GM13977 (cell line): ENCODE data around the gene FIBP.
A peak's percentile ranks its signal among the peaks of the same experiment; 100 is the strongest.

Experiments used
- DNase-seq: peaks from one replicate; pipeline ENCODE4 v3.0.0; 2012; ENCODE audit warnings: low spot score
- in situ Hi-C: fragments of 300-500 bp; cut with MboI; formaldehyde crosslinking; loops from one replicate; pipeline ENCODE4 v1.12.0; 2022; ENCODE audit warnings: low sequenced_read_pairs, low pct_unique_long_range_greater_than_20kb, mixed read lengths, inconsistent platforms; ENCODE audit not compliant: unreplicated experiment
- TF ChIP-seq, protein P1 (sequence below): IDR thresholded peaks from 2 replicates; pipeline ENCODE4 v1.5.1; 2012; ENCODE audit warnings: mild to moderate bottlenecking, control low read depth; ENCODE audit not compliant: insufficient read depth; ENCODE audit errors: extremely low read depth, missing control alignments

FIBP gene

DNA sequence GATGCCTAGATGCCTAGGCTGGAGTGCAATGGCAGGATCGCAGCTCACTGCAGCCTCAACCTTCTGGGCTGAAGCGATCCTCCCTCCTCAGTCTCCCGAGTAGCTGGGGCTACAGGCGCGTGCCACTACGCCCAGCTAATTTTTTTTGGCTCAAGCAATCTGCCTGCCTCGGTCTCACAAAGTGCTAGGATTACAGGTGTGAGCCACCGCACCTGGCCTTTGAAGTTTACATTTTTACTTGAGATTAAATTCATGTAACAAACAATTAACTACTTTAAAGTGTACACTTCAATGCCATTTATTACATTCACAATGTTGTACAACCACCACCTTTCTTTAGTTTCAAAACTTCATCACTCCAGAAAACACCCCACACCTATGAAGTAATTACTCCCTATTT, 15.4 kb upstream of the FIBP start:
- DNase-seq = no peak
- in situ Hi-C loops = no loop called here
- TF ChIP-seq, protein P1, sequence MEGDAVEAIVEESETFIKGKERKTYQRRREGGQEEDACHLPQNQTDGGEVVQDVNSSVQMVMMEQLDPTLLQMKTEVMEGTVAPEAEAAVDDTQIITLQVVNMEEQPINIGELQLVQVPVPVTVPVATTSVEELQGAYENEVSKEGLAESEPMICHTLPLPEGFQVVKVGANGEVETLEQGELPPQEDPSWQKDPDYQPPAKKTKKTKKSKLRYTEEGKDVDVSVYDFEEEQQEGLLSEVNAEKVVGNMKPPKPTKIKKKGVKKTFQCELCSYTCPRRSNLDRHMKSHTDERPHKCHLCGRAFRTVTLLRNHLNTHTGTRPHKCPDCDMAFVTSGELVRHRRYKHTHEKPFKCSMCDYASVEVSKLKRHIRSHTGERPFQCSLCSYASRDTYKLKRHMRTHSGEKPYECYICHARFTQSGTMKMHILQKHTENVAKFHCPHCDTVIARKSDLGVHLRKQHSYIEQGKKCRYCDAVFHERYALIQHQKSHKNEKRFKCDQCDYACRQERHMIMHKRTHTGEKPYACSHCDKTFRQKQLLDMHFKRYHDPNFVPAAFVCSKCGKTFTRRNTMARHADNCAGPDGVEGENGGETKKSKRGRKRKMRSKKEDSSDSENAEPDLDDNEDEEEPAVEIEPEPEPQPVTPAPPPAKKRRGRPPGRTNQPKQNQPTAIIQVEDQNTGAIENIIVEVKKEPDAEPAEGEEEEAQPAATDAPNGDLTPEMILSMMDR = no peak

DNA sequence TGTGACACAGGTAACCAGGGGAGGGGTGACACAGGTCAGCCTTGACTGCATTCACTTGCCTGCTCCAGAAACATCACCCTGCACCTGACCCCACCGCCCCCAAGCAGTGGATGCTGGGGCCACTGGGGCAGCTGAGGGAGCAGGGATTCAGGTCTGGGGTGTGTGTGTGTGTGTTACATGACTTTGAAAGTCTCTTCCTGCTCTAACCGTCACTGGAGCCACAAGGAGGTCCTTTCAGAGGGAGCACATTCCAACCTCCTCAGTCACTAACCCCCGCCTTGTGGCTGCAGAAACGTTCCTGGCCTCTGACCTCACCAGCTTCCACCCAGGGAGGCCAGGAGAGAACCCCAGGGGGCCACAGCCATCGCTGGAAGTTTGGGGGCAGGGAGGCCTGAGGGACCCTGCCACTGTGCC, 14.8 kb upstream of the FIBP start:
- in situ Hi-C loops = no loop called here
- TF ChIP-seq, protein P1 = no peak
- DNase-seq = no peak

DNA sequence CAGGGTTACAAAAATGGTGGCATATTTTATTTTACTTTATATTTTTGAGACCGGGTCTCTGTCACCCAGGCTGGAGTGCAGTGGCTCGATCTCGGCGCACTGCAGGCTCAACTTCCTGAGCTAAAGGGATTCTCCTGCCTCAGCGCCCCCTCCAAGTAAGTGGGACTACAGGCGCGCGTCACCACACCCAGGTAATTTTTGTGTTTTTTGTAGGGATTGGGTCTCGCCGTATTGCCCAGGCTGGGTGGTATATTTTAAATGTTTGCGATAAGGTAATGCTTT, 12.6 kb upstream of the FIBP start:
- TF ChIP-seq, protein P1 = no peak
- no peak for DNase-seq
- in situ Hi-C loops = no loop called here

- TF ChIP-seq, protein P1 = no peak
- DNase-seq = peak; percentile 95
- in situ Hi-C loops = no loop called here
These were observed 12.0 kb upstream of the FIBP start, which contains the start of gene FOSL1 for GRCh38 chr11:65900125-65900898. Gene FOSL1, minus strand, starts transcription at chr11:65900388. Its CDS starts 49 bp downstream, at chr11:65900339.

GRCh38 chr11:65899356-65900124, 11.3 kb upstream of the FIBP start:
- peak; percentile 73 for DNase-seq
- in situ Hi-C loops = no loop called here
- TF ChIP-seq, protein P1 = peak; percentile 30

DNA sequence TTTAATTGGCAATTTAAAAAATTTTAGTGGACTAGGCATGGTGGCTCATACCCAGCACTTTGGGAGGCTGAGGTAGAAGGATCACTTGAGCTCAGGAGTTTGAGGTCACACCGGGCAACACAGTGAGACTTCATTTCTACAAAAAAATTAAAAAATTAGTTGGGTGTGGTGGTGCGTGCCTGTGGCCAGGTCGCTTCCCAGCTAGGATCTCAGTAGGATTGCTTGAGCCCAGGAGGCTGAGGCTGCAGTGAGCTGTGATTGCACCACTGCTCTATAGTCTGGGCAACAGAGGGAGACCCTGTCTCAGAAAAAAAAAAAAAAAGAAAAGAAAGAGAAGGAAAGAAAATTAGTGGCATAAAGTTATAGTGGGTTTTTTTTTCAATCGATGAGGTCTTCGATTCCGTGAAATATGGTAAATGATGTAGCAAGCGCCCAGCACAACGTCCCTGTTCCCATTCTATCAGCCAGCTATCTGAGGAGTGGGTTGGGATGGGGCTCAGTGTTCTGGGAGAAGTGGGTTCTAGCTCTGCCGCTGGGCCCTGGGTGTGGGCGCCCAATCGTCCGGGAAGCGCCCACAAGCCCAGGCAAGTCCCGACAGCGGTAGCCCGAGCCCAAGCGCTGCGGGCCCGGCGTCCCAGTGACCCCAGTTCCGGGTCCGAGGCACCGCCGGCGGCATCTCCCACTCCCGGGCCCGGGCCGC, 10.5 kb upstream of the FIBP start:
- no peak for DNase-seq
- in situ Hi-C loops = no loop called here
- TF ChIP-seq, protein P1 = no peak
